Epithelial cell of proximal tubule (primary cell): ENCODE measurements around the gene YY1AP1. TPM values are rescaled to one million over a fixed set of nuclear protein-coding genes. Genes with fewer than 3 reads are reported as not detected.
"Not testable (repeated sequence)": the region's sequence is repeated elsewhere in the genome, so short reads cannot be mapped to it uniquely, and the experiment has no call there.

Experiments used
- DNase-seq: peaks from one replicate; pipeline ENCODE4 v3.0.0-alpha.2; 2011; ENCODE audit warnings: low read depth
- H3K4me3 ChIP-seq: 2 replicates; pipeline ENCODE4 v1.5.1; 2011; ENCODE audit warnings: low read depth, mild to moderate bottlenecking, low read length
- CTCF ChIP-seq: conservative IDR thresholded peaks from 2 replicates; pipeline ENCODE4 v1.5.1; 2012; ENCODE audit warnings: low read depth, mild to moderate bottlenecking, low read length
- total RNA-seq: library from RNA; depleted of rRNA; stranded (reverse); fragments of >200 nt; gene quantifications from 2 replicates; pipeline ENCODE4 v1.2.3, GENCODE V29; 2015

Gene YY1AP1
- total RNA-seq, 1 donor from 2014 or later, result 30.5 TPM

GRCh38 chr1:155649676-155650075, 38.9 kb downstream of the YY1AP1 start:
- no peak for TF ChIP-seq CTCF
- no peak overlapping the region for H3K4me3 ChIP-seq
- DNase-seq, result no peak

- peak overlapping the region; percentile 42 for H3K4me3 ChIP-seq
- TF ChIP-seq CTCF, result peak; percentile 75
- peak; percentile 80 for DNase-seq
These were observed 40.1 kb downstream of the YY1AP1 start for GRCh38 chr1:155648207-155649147.

- H3K4me3 ChIP-seq, result no peak overlapping the region
- no peak for TF ChIP-seq CTCF
- no peak for DNase-seq
These were observed 42.3 kb downstream of the YY1AP1 start for GRCh38 chr1:155646307-155646706.

- no peak for TF ChIP-seq CTCF
- no peak for DNase-seq
- H3K4me3 ChIP-seq, result no peak overlapping the region
These were observed 42.9 kb downstream of the YY1AP1 start for GRCh38 chr1:155645648-155646047.

GRCh38 chr1:155645034-155645598, 43.5 kb downstream of the YY1AP1 start:
- no peak for DNase-seq
- no peak for TF ChIP-seq CTCF
- no peak overlapping the region for H3K4me3 ChIP-seq

GRCh38 chr1:155643230-155643629, 45.3 kb downstream of the YY1AP1 start:
- no peak overlapping the region for H3K4me3 ChIP-seq
- TF ChIP-seq CTCF, result no peak
- DNase-seq, result no peak

- not testable (repeated sequence) for DNase-seq, H3K4me3 ChIP-seq
These were observed 45.9 kb downstream of the YY1AP1 start for GRCh38 chr1:155642559-155643180.
